OCI-LY7 (cell line): ENCODE data around the gene MMD.

Experiments used
- EZH2phosphoT487 ChIP-seq: fragments of 200-600 bp; sonication (generic); IDR thresholded peaks from 2 replicates; pipeline ENCODE4 v1.6.1; 2018; ENCODE audit warnings: low read depth, borderline replicate concordance, mild to moderate bottlenecking, mixed run types, antibody characterized with exemption, low read length, moderate library complexity, mixed read lengths
- TF ChIP-seq, protein P1 (sequence below): fragments of 200-600 bp; sonication (generic); conservative IDR thresholded peaks from 2 replicates; pipeline ENCODE4 v1.5.1; 2014; ENCODE audit warnings: mild to moderate bottlenecking, antibody characterized with exemption, low read length, moderate library complexity, mixed read lengths

DNA sequence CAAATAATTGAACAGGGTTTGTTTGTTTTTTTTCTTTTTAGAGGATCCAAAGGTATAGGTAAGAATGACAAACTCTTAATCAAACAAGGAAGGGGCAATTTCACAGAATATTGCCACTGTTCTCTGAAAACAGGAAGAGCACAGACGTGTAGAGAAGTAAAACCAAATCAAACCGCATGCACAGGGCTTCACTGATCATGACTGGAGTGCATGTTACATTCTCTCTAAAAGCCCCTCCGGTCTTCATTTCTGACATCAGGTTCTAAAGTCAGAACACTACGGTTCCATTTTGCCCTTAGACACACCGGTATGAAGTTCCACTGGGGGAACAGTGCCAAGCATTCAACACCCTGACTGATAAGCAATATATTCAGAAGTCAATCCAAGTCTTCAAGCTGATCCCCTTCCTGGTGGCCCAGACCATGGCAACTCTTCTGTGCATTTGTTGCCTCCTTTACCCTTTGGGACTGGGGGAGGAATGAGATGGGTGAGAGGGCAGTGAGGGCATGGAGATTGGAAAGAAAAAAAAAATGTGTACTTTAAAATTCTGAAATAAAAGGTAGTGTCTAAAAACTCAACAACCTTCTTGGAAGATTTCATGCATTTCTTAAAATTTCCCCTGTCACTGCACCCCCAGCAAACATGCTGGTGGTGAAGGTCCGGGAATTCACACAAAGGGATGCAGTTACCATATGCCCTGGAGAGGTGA is 1.4 kb downstream of the MMD start:
- TF ChIP-seq, protein P1, sequence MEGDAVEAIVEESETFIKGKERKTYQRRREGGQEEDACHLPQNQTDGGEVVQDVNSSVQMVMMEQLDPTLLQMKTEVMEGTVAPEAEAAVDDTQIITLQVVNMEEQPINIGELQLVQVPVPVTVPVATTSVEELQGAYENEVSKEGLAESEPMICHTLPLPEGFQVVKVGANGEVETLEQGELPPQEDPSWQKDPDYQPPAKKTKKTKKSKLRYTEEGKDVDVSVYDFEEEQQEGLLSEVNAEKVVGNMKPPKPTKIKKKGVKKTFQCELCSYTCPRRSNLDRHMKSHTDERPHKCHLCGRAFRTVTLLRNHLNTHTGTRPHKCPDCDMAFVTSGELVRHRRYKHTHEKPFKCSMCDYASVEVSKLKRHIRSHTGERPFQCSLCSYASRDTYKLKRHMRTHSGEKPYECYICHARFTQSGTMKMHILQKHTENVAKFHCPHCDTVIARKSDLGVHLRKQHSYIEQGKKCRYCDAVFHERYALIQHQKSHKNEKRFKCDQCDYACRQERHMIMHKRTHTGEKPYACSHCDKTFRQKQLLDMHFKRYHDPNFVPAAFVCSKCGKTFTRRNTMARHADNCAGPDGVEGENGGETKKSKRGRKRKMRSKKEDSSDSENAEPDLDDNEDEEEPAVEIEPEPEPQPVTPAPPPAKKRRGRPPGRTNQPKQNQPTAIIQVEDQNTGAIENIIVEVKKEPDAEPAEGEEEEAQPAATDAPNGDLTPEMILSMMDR: no peak
- no peak for TF ChIP-seq EZH2phosphoT487
